K562 (cell line): ENCODE results near the gene SLCO3A1. TPM values are rescaled to one million over a fixed set of nuclear protein-coding genes. Genes with fewer than 3 reads are reported as not detected.

Experiments used
- CTCFL ChIP-seq: IDR thresholded peaks from 2 replicates; pipeline ENCODE4 v1.6.1; 2011; ENCODE audit warnings: borderline replicate concordance, low read depth, mild to moderate bottlenecking, moderate library complexity, low read length; ENCODE audit not compliant: insufficient read depth, poor library complexity, severe bottlenecking
- DIDO1 ChIP-seq: fragments of 450-650 bp; IDR thresholded peaks from 2 replicates; pipeline ENCODE4 v1.6.1; 2016; ENCODE audit warnings: low read depth, missing biosample characterization, missing genetic modification characterization
- HINFP ChIP-seq: fragments of 450-650 bp; conservative IDR thresholded peaks from 2 replicates; pipeline ENCODE4 v1.6.1; 2016; ENCODE audit warnings: missing genetic modification characterization, low read depth, mild to moderate bottlenecking, control low read depth, missing compliant biosample characterization
- HNRNPLL ChIP-seq: fragments of 200-400 bp; formaldehyde crosslinking; IDR thresholded peaks from 2 replicates; pipeline ENCODE4 v1.6.1; 2017; ENCODE audit warnings: low read length, low read depth, mild to moderate bottlenecking; ENCODE audit not compliant: poor library complexity, severe bottlenecking
- IRF9 ChIP-seq: fragments of 450-650 bp; IDR thresholded peaks from 2 replicates; pipeline ENCODE4 v1.6.1; 2016; ENCODE audit warnings: missing biosample characterization, missing genetic modification characterization
- YBX1 ChIP-seq: fragments of 450-650 bp; IDR thresholded peaks from 2 replicates; pipeline ENCODE4 v1.7.1; 2016; ENCODE audit warnings: mild to moderate bottlenecking
- ZNF318 ChIP-seq, 2 experiments: fragments of 450-650 bp; IDR thresholded peaks; 2 replicates each; pipeline ENCODE4 v1.6.1; 2016; ENCODE audit warnings: mild to moderate bottlenecking in 2 of 2, borderline replicate concordance in 1 of 2, low read depth in 1 of 2, moderate library complexity in 1 of 2
- ZNF584 ChIP-seq: fragments of 200-800 bp; sonication (Bioruptor generic); IDR thresholded peaks from 2 replicates; pipeline ENCODE4 v1.6.1; 2016; ENCODE audit warnings: low read depth, mild to moderate bottlenecking, missing genetic modification characterization, missing compliant biosample characterization
- polyA plus RNA-seq, 8 experiments: library from polyadenylated mRNA; depleted of rRNA in 4 of 8; stranded (reverse) in 5 of 8; unstranded in 3 of 8; fragments of >200 nt; fragmentation: Nextera tagmentation in 2 of 8; fragmentation: Illumina TruSeq in 1 of 8; extraction: Ambion mirVana in 2 of 8; extraction: Trizol in 1 of 8; gene quantifications; 2 replicates each; pipeline versions ENCODE4 v1.2.1 to v1.2.3, GENCODE V29; 2011 to 2014; ENCODE audit warnings: inconsistent platforms in 1 of 8, missing spikeins in 1 of 8
- total RNA-seq, 7 experiments: library from RNA; depleted of rRNA in 6 of 7; stranded (reverse); fragments of >200 nt in 6 of 7; fragmentation: Illumina TruSeq in 2 of 7; extraction: Trizol in 2 of 7; gene quantifications; 2 replicates each; pipeline versions ENCODE4 v1.2.1 to v1.2.3, GENCODE V29; 2011 to 2021; ENCODE audit warnings: low replicate concordance in 1 of 7

Gene SLCO3A1
- total and polyA plus RNA-seq, 9 of the 15 experiments (the other 6 are each of a cell fraction or from before 2014, with no cell fraction given) = 0.01 to 0.84 (median 0.06) TPM; not detected in 3

GRCh38 chr15:91855241-91855640 is 1.7 kb downstream of the SLCO3A1 start (continued):
- TF ChIP-seq ZNF318 (IDR thresholded peaks at IDR 0.05; ENCODE audit: borderline replicate concordance in 1 of 2, low read depth in 1 of 2) = no peak
- no peak for TF ChIP-seq YBX1
- TF ChIP-seq HINFP (tag) = no peak
- no peak for TF ChIP-seq IRF9 (tag)
- no peak for TF ChIP-seq CTCFL
- no peak for TF ChIP-seq DIDO1 (tag)
- TF ChIP-seq HNRNPLL = no peak
- no peak for TF ChIP-seq ZNF584 (CRISPR knock-in tag)
